ENCODE results near the gene DUSP1. TPM values are rescaled to one million over a fixed set of nuclear protein-coding genes. Genes with fewer than 3 reads are reported as not detected.

Gene DUSP1
- total RNA-seq, 2 donors from 2014 or later = 248 to 808 TPM

GRCh38 chr5:172754596-172755356 is 16.2 kb downstream of the DUSP1 start:
- no peaks in the 10 kb centered on the region for H3K4me1 ChIP-seq
- intact Hi-C loops (cut with DNase I) = no loop called here
- no peak for DNase-seq
- H3K36me3 ChIP-seq (replicated peaks in 1 of 2; ENCODE audit: insufficient read depth in 1 of 2, low read depth in 2 of 2) = no peaks in the 10 kb centered on the region
- WGBS, 2 donors = 90 to 91% methylated on average over 6 of the region's 6 CpGs
- no peak overlapping the region for H3K4me3 ChIP-seq
- no peak for ATAC-seq
- no peak for TF ChIP-seq CTCF (IDR thresholded peaks at IDR 0.05)
- TF ChIP-seq POLR2A (IDR thresholded peaks at IDR 0.05) = no peak
- no peaks in the 10 kb centered on the region for H3K9me3 ChIP-seq
- H3K27ac ChIP-seq = no peak overlapping the region
- no peaks in the 10 kb centered on the region for H3K27me3 ChIP-seq

GRCh38 chr5:172753101-172753500 is 17.9 kb downstream of the DUSP1 start:
- ATAC-seq (no peak), DNase-seq (no peak)
- TF ChIP-seq POLR2A (IDR thresholded peaks at IDR 0.05) (no peak), CTCF (IDR thresholded peaks at IDR 0.05) (no peak)
- no peak overlapping the region for H3K27ac ChIP-seq
- H3K4me3 ChIP-seq = no peak overlapping the region
- no peaks in the 10 kb centered on the region for H3K36me3 ChIP-seq (replicated peaks in 1 of 2; ENCODE audit: insufficient read depth in 1 of 2, low read depth in 2 of 2)
- H3K4me1 ChIP-seq = no peaks in the 10 kb centered on the region
- intact Hi-C loops (cut with DNase I) = no loop called here
- 45 to 54% methylated on average over 2 of the region's 2 CpGs for WGBS, 2 donors
- H3K27me3 ChIP-seq = no peaks in the 10 kb centered on the region
- H3K9me3 ChIP-seq = no peaks in the 10 kb centered on the region

GRCh38 chr5:172751761-172752510 is 19.1 kb downstream of the DUSP1 start:
- ATAC-seq (peak; percentile 48), DNase-seq (no peak)
- no peaks in the 10 kb centered on the region for H3K27me3 ChIP-seq
- H3K9me3 ChIP-seq = no peaks in the 10 kb centered on the region
- intact Hi-C loops (cut with DNase I) = no loop called here
- no peaks in the 10 kb centered on the region for H3K36me3 ChIP-seq (replicated peaks in 1 of 2; ENCODE audit: insufficient read depth in 1 of 2, low read depth in 2 of 2)
- no peaks in the 10 kb centered on the region for H3K4me1 ChIP-seq
- H3K4me3 ChIP-seq = no peak overlapping the region
- H3K27ac ChIP-seq = no peak overlapping the region
- WGBS, 2 donors = 70 to 74% methylated on average over 14 of the region's 14 CpGs
- no peak for TF ChIP-seq CTCF (IDR thresholded peaks at IDR 0.05)
- no peak for TF ChIP-seq POLR2A (IDR thresholded peaks at IDR 0.05)

- H3K36me3 ChIP-seq (replicated peaks in 1 of 2; ENCODE audit: insufficient read depth in 1 of 2, low read depth in 2 of 2) = no peaks in the 10 kb centered on the region
- ATAC-seq = peak; percentile 11
- peak overlapping the region in 1 of 4 donors; percentile 22 for H3K27ac ChIP-seq
Observed at GRCh38 chr5:172749881-172750633, 20.9 kb downstream of the DUSP1 start.

GRCh38 chr5:172749076-172749475 is 21.9 kb downstream of the DUSP1 start:
- DNase-seq (no peak), ATAC-seq (no peak)
- Histone ChIP-seq H3K36me3 (replicated peaks in 1 of 2; ENCODE audit: insufficient read depth in 1 of 2, low read depth in 2 of 2) (no peaks in the 10 kb centered on the region), H3K27me3 (no peaks in the 10 kb centered on the region), H3K4me1 (peaks cover 6% of the 10 kb centered on the region), H3K27ac (peak overlapping the region in 1 of 4 donors; percentile 32), H3K9me3 (no peaks in the 10 kb centered on the region), H3K4me3 (no peak overlapping the region)
- intact Hi-C loops (cut with DNase I) = no loop called here
- WGBS, 2 donors = 83 to 89% methylated on average over 7 of the region's 7 CpGs
- TF ChIP-seq CTCF (IDR thresholded peaks at IDR 0.05) (no peak), POLR2A (IDR thresholded peaks at IDR 0.05) (no peak)

More at GRCh38 chr5:172749881-172750633, 20.9 kb downstream of the DUSP1 start:
- Histone ChIP-seq H3K4me3 (no peak overlapping the region), H3K9me3 (no peaks in the 10 kb centered on the region), H3K27me3 (no peaks in the 10 kb centered on the region), H3K4me1 (no peaks in the 10 kb centered on the region)
- 57 to 58% methylated on average over 16 to 19 of the region's 19 CpGs for whole genome bisulfite sequencing, 2 donors
- no peak for TF ChIP-seq POLR2A (IDR thresholded peaks at IDR 0.05)
- DNase-seq = no peak
- intact Hi-C loops (cut with DNase I) = no loop called here

Measured in body of pancreas (tissue), 4 donors.